ENCODE results near the gene NHERF1.

Gene NHERF1

DNA sequence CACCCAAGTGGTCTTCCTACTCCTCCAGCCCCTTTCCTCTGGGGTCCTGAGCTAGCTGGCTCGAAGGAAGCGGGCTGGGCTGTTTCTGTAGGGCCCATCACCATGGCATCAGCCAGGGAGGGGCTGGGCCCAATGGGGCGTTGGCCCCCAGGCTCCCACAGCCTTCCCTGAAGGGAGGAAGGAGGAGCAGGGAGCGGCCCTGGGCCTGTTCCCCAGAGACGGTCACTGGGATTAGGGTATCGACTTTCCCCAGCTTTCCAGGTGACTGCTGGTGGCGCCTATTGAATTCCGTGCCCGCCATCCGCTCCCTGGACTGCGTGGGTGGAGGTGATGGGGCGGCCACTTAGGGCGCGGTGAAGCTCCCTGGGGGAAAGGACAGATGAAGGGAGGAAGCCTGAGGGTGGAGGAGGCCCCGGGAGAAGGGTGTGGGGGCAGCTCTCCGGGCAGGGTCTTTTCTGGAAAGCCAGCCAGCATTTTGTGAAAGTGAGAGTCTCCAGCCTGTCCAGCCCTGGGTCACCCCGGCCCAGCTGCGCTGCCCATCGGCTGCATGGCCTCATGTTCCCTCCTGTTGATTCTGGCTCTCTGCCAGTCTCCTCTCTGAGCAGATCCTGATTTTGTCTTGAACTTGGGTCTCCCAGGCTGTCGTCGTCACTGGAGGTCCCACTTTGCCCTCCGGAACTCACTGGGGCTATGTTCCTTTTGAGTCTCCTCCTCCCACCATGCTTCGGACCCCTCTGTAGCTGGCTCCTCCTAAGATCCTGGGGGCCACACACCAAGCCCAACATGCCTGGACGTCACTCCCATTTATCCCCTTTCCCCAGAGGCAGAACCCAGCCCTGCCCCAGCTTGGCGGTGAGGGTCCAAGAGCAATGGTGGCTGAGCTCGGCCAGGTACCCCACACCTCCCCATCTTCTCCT is 9.8 kb downstream of the NHERF1 start:
- TF ChIP-seq, protein P1, sequence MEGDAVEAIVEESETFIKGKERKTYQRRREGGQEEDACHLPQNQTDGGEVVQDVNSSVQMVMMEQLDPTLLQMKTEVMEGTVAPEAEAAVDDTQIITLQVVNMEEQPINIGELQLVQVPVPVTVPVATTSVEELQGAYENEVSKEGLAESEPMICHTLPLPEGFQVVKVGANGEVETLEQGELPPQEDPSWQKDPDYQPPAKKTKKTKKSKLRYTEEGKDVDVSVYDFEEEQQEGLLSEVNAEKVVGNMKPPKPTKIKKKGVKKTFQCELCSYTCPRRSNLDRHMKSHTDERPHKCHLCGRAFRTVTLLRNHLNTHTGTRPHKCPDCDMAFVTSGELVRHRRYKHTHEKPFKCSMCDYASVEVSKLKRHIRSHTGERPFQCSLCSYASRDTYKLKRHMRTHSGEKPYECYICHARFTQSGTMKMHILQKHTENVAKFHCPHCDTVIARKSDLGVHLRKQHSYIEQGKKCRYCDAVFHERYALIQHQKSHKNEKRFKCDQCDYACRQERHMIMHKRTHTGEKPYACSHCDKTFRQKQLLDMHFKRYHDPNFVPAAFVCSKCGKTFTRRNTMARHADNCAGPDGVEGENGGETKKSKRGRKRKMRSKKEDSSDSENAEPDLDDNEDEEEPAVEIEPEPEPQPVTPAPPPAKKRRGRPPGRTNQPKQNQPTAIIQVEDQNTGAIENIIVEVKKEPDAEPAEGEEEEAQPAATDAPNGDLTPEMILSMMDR (IDR thresholded peaks at IDR 0.05; ENCODE audit: extremely low read depth, missing control alignments), result no peak
- DNase-seq (ENCODE audit: low spot score), result no peak

GRCh38 chr17:74758848-74759168 is 10.4 kb downstream of the NHERF1 start:
- TF ChIP-seq, protein P1 (IDR thresholded peaks at IDR 0.05; ENCODE audit: extremely low read depth, missing control alignments), result no peak
- DNase-seq (ENCODE audit: low spot score), result no peak

GRCh38 chr17:74759243-74759801 is 10.9 kb downstream of the NHERF1 start:
- TF ChIP-seq, protein P1 (IDR thresholded peaks at IDR 0.05; ENCODE audit: extremely low read depth, missing control alignments), result peak; percentile 34
- DNase-seq (ENCODE audit: low spot score), result peak; percentile 70

DNA sequence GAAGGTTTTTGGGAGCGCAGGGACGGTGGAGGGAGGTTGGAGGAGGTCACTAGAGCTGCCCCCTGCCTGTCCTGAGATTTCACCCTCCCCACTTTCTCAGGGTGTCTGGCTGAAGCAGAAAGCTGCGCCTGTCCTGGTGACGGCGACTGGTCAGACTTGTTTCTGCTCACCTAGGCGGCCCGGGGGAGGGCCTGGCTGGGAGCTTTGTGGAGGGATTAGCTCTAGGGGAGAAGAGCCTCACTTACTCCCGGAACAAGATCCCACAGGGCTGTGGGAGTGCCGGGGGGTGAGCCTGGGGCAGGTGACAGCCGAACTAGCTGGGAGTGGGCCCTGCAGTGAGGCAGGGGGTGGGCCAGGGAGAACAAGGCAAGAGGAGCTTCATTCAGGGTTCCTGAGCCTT is 11.5 kb downstream of the NHERF1 start:
- no peak for DNase-seq (ENCODE audit: low spot score)

DNA sequence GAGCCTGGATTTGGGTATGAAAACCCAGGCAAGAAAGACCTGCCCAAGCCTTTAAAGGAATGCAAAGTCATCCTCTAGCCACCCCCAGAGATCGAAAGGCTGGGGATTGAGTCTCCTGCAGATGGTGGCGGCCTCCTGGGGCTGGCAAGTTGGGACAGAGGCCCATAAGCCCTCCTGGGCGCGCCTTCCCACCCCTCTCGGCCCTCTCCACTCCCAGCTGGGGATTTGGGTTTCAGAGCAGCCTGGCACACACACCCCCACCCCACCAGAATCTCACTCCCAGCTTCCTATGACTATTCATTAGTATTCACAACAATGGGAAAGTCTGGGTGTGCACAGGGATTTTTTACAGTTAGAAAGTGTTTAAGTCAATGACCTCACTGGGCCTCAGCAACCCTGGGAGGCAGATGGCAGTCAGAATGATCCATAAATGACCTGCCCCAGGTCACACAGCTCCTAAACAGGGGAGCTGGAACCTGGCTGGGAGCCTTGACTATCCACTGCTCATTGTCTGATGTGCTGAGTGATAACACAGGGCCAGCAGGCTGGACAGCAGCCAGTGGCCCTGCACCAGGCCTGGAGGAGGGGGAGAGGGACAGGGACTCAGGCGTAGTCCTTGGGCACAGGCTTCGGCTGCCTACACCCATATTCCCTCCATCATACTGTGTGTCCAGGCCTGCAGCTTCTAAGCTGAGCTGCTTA is 12.1 kb downstream of the NHERF1 start:
- no peak for DNase-seq (ENCODE audit: low spot score)
- TF ChIP-seq, protein P1 (IDR thresholded peaks at IDR 0.05; ENCODE audit: extremely low read depth, missing control alignments), result no peak

More for the DNA sequence above, 11.5 kb downstream of the NHERF1 start:
- TF ChIP-seq, protein P1 (IDR thresholded peaks at IDR 0.05; ENCODE audit: extremely low read depth, missing control alignments), result no peak

- DNase-seq (ENCODE audit: low spot score), result no peak
- TF ChIP-seq, protein P1 (IDR thresholded peaks at IDR 0.05; ENCODE audit: extremely low read depth, missing control alignments), result no peak
Observed at GRCh38 chr17:74761419-74761818, 13.0 kb downstream of the NHERF1 start.

- DNase-seq (ENCODE audit: low spot score), result no peak
- TF ChIP-seq, protein P1 (IDR thresholded peaks at IDR 0.05; ENCODE audit: extremely low read depth, missing control alignments), result no peak
Observed at GRCh38 chr17:74761931-74762330, 13.5 kb downstream of the NHERF1 start.
